Endodermal cell (in vitro differentiated cells): Measurements from ENCODE around the gene SLC20A1. TPM values are rescaled to one million over a fixed set of nuclear protein-coding genes. Genes with fewer than 3 reads are reported as not detected.

Experiments
- DNase-seq: peaks from one replicate; pipeline ENCODE4 v3.0.0-alpha.2; 2017
- H3K27ac ChIP-seq: 2 replicates; pipeline ENCODE4 v1.5.1; 2013; ENCODE audit warnings: mild to moderate bottlenecking, low read depth, low read length, moderate library complexity
- H3K27me3 ChIP-seq: 2 replicates; pipeline ENCODE4 v1.6.1; 2013; ENCODE audit warnings: mild to moderate bottlenecking, low read length, moderate library complexity; ENCODE audit not compliant: insufficient read depth, control insufficient read depth, poor library complexity, severe bottlenecking
- H3K36me3 ChIP-seq: 2 replicates; pipeline ENCODE4 v1.7.0; 2013; ENCODE audit warnings: mild to moderate bottlenecking, low read length, moderate library complexity; ENCODE audit not compliant: control insufficient read depth, insufficient read depth
- H3K4me1 ChIP-seq: one replicate; pipeline ENCODE4 v1.7.0; 2013; ENCODE audit warnings: low read length; ENCODE audit not compliant: control insufficient read depth, insufficient read depth
- H3K4me3 ChIP-seq: 2 replicates; pipeline ENCODE4 v1.5.1; 2013; ENCODE audit warnings: mild to moderate bottlenecking, low read length, moderate library complexity
- H3K9ac ChIP-seq: 2 replicates; pipeline ENCODE4 v1.6.1; 2013; ENCODE audit warnings: mild to moderate bottlenecking, low read length, moderate library complexity; ENCODE audit not compliant: poor library complexity, severe bottlenecking; ENCODE audit errors: extremely low read depth
- H3K9me3 ChIP-seq: 2 replicates; pipeline ENCODE4 v1.6.1; 2013; ENCODE audit warnings: mild to moderate bottlenecking, low read length, moderate library complexity; ENCODE audit not compliant: control insufficient read depth
- H3K27ac Mint-ChIP-seq: 2 replicates; pipeline ENCODE4 v1.8.0; 2020; ENCODE audit warnings: mixed read lengths
- H3K27me3 Mint-ChIP-seq: 2 replicates; pipeline ENCODE4 v1.8.0; 2021; ENCODE audit warnings: mild to moderate bottlenecking, mixed read lengths; ENCODE audit not compliant: insufficient read depth
- H3K36me3 Mint-ChIP-seq: 2 replicates; pipeline ENCODE4 v1.8.0; 2020; ENCODE audit warnings: low read depth, mixed read lengths
- H3K4me1 Mint-ChIP-seq: 2 replicates; pipeline ENCODE4 v1.8.0; 2020; ENCODE audit warnings: mixed read lengths
- H3K4me3 Mint-ChIP-seq: 2 replicates; pipeline ENCODE4 v1.8.0; 2020; ENCODE audit warnings: mild to moderate bottlenecking, moderate library complexity, mixed read lengths
- H3K9me3 Mint-ChIP-seq: 2 replicates; pipeline ENCODE4 v1.8.0; 2020; ENCODE audit warnings: mild to moderate bottlenecking, mixed read lengths
- CTCF ChIP-seq: fragments of 200-600 bp; sonication (generic); conservative IDR thresholded peaks from 2 replicates; pipeline ENCODE4 v1.5.0; 2021; ENCODE audit warnings: antibody characterized with exemption, mild to moderate bottlenecking
- WGBS, 2 experiments: methylation state at CpG; one replicate each; pipeline versions ENCODE4 v1.1.5 to v1.1.7; 2013; ENCODE audit warnings: missing lambda C conversion rate in 2 of 2, mixed read lengths in 1 of 2; ENCODE audit not compliant: insufficient coverage in 1 of 2, insufficient read length in 1 of 2; 5-methylcytosine and 5-hydroxymethylcytosine counted together
- total RNA-seq, 2 donors: library from RNA; stranded (reverse); fragmentation: NEBNext Ultra II Directional in 1 of 2; extraction: Animal tissue kit (Norgen Biotek cat#: 25700) in 1 of 2; gene quantifications; 2 replicates in 1 of 2; 3 replicates in 1 of 2; pipeline ENCODE4 v1.2.1, GENCODE V29; 2021

SLC20A1 gene
- total RNA-seq, 2 donors from 2014 or later: 67.3 to 86.7 TPM

- H3K9me3 ChIP-seq: no peaks in the 10 kb centered on the region
- Mint-ChIP-seq H3K4me3 (peak overlapping the region; percentile 69), H3K27ac (peak overlapping the region; percentile 72), H3K36me3 (peaks cover 48% of the 10 kb centered on the region), H3K27me3 (no peaks in the 10 kb centered on the region), H3K9me3 (no peaks in the 10 kb centered on the region), H3K4me1 (peaks cover 40% of the 10 kb centered on the region)
- no peaks in the 10 kb centered on the region for H3K27me3 ChIP-seq
- H3K9ac ChIP-seq: peak overlapping the region; percentile 83
- no peak for DNase-seq
- H3K4me1 ChIP-seq: peaks cover 17% of the 10 kb centered on the region
- H3K36me3 ChIP-seq: peaks cover 48% of the 10 kb centered on the region
- no peak overlapping the region for H3K27ac ChIP-seq
- peak overlapping the region; percentile 97 for H3K4me3 ChIP-seq
- 50 to 52% methylated on average over 13 to 20 of the region's 20 CpGs for whole genome bisulfite sequencing, 2 experiments
- no peak for TF ChIP-seq CTCF
These were observed 1.3 kb downstream of the SLC20A1 start for GRCh38 chr2:112646791-112647689.

- Mint-ChIP-seq H3K4me3 (peak overlapping the region; percentile 69), H3K27me3 (no peaks in the 10 kb centered on the region), H3K4me1 (peaks cover 40% of the 10 kb centered on the region), H3K9me3 (no peaks in the 10 kb centered on the region), H3K36me3 (peaks cover 59% of the 10 kb centered on the region), H3K27ac (no peak overlapping the region)
- TF ChIP-seq CTCF: no peak
- no peaks in the 10 kb centered on the region for H3K9me3 ChIP-seq
- peak overlapping the region; percentile 97 for H3K4me3 ChIP-seq
- no peak overlapping the region for H3K27ac ChIP-seq
- 93 to 100% methylated on average over 2 of the region's 2 CpGs for WGBS, 2 experiments
- no peak for DNase-seq
- peaks cover 58% of the 10 kb centered on the region for H3K36me3 ChIP-seq
- peaks cover 16% of the 10 kb centered on the region for H3K4me1 ChIP-seq
- H3K27me3 ChIP-seq: no peaks in the 10 kb centered on the region
- H3K9ac ChIP-seq: no peak overlapping the region
These were observed 2.3 kb downstream of the SLC20A1 start for GRCh38 chr2:112648081-112648480.

GRCh38 chr2:112656679-112657078, 10.9 kb downstream of the SLC20A1 start:
- H3K4me1 Mint-ChIP-seq: no peaks in the 10 kb centered on the region
- Histone ChIP-seq H3K4me1 (no peaks in the 10 kb centered on the region), H3K9ac (no peak overlapping the region), H3K4me3 (no peak overlapping the region), H3K27me3 (no peaks in the 10 kb centered on the region), H3K27ac (no peak overlapping the region), H3K36me3 (peaks cover 89% of the 10 kb centered on the region), H3K9me3 (no peaks in the 10 kb centered on the region)
- no peaks in the 10 kb centered on the region for H3K27me3 Mint-ChIP-seq
- peak overlapping the region; percentile 53 for H3K27ac Mint-ChIP-seq
- H3K9me3 Mint-ChIP-seq: no peaks in the 10 kb centered on the region
- TF ChIP-seq CTCF: no peak
- WGBS, 2 experiments: 96 to 97% methylated on average over 4 of the region's 4 CpGs
- H3K4me3 Mint-ChIP-seq: no peak overlapping the region
- no peak for DNase-seq
- peaks cover 89% of the 10 kb centered on the region for H3K36me3 Mint-ChIP-seq
